GM12873 (cell line): Measurements from ENCODE around the gene LDHA.

Source experiments
- CTCF ChIP-seq: IDR thresholded peaks from 2 replicates; pipeline ENCODE4 v1.5.1; 2012; ENCODE audit warnings: low read depth, mild to moderate bottlenecking, moderate library complexity, low read length, control low read depth; ENCODE audit not compliant: insufficient read depth; ENCODE audit errors: missing control alignments

Gene LDHA

GRCh38 chr11:18393581-18394274 is 635 bp upstream of the LDHA start:
- TF ChIP-seq CTCF: no peak

- no peak for TF ChIP-seq CTCF
These were observed 768 bp downstream of the LDHA start for GRCh38 chr11:18394928-18395734.

- TF ChIP-seq CTCF: no peak
These were observed 1.6 kb downstream of the LDHA start for GRCh38 chr11:18395735-18396504.

GRCh38 chr11:18397921-18398320 is 3.6 kb downstream of the LDHA start:
- no peak for TF ChIP-seq CTCF

DNA sequence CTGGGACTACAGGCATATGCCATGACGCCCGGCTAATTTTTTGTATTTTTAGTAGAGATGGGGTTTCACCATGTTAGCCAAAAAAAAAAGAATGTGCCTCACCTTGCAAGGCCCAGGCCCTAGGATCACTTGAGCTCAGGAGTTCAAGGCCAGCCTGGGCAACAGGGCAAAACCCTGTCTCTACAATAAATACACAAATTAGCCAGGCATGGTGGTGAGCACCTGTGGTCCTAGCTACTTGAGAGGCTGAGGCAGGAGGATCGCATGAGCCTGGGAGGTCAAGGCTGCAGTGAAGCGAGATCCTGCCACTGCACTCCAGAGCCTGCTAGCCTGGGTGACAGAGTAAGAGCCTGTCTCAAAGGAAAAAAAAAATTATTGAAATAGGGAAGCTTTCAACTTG is 9.7 kb downstream of the LDHA start:
- no peak for TF ChIP-seq CTCF

GRCh38 chr11:18408558-18409291 is 14.4 kb downstream of the LDHA start:
- no peak for TF ChIP-seq CTCF
